Activated CD4-positive, CD25-positive, alpha-beta regulatory T cell treated with anti-CD3 and anti-CD28 coated beads, Interleukin-2, amount 50 U/mL, for 72 hours (primary cell): Measurements from ENCODE around the gene TRAF7.

Source experiments
- DNase-seq: peaks from one replicate; pipeline ENCODE4 v3.0.0; 2021

Gene TRAF7

DNA sequence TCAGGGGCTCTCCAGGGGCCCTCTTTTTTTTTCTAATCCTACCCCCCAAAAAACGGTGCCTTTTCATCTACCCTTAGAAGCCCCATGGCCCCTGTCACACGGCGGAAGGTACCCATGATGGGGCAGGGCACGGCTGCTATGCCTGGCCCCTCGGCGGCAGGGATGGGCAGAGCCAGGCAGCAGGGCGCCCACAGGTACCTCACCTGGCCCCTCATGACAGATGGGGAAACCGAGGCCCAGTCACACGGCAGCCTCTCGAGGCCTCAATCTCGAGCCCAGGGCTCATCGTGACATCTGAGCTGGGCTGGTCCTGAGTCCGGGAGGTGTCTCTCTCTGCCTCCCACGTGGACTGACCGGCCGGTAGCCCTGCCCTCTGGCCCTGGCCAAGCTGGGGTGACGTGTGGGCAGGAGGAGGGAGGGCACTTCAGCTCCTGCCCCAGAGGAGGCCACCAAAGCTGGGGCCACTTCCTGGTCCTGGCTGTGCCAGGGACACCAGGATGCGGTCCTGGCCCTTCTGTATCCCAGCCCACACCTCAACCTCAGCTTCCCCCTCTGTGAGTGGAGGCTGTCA, 11.6 kb downstream of the TRAF7 start:
- DNase-seq = no peak

- no peak for DNase-seq
These were observed 14.5 kb downstream of the TRAF7 start for GRCh38 chr16:2170080-2170479.

GRCh38 chr16:2170587-2171435, 15.2 kb downstream of the TRAF7 start:
- DNase-seq = no peak

- no peak for DNase-seq
These were observed 16.1 kb downstream of the TRAF7 start for GRCh38 chr16:2171601-2172178.

DNA sequence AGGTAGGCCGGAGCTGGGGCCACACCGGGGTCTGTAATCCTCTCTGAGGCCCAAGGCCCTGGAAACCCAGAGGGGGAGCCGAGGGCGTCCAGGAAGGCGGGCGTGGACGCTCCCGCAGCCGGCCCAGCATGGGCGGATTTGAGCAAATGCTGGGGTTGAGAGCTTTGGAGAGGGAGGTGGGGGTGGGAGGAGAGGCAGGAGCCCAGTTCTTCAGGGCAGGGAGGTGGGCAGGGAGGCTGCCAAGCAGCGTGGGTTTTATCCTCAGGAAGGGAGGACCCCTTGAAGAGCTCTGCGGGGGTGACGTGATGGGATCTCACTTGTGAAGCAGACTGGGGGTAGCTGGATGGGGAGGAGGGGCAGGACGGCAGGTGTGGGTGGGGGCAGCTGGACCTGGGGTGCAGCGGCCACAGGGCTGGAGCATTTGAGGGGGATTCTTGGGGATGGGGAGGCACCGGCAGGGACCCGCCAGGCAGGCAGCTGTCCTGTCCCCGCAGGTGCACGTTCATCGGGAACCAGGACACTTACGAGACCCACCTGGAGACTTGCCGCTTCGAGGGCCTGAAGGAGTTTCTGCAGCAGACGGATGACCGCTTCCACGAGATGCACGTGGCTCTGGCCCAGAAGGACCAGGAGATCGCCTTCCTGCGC, 17.2 kb downstream of the TRAF7 start:
- no peak for DNase-seq

DNA sequence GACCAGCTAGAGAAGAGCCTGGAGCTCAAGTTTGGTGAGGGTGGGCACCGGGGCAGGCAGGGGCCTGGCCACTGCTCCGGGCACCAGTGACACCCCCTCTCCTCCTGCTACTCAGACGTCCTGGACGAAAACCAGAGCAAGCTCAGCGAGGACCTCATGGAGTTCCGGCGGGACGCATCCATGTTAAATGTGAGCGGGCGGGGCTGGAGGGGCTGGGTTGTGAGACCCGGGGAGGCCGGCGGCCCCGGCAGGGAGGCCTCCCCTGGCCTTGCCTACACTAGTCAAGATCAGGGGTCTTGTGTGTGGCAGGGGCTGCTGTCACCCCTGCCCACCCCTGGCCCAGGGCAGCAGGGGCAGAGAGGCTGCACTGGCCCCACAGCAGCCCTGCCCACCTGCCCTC, 17.8 kb downstream of the TRAF7 start:
- no peak for DNase-seq

DNA sequence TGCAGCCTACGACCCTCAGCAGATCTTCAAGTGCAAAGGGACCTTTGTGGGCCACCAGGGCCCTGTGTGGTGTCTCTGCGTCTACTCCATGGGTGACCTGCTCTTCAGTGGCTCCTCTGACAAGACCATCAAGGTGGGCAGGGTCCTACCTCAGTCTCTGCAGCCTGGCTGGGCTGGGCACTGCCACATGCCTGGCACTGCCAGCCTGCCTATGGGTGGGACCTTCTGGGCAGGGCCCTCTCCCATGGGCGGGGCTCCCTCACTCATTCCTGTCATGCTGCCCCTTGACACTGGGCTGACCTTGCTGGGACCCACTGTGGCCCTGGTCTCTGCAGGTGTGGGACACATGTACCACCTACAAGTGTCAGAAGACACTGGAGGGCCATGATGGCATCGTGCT, 18.3 kb downstream of the TRAF7 start:
- DNase-seq = no peak

DNA sequence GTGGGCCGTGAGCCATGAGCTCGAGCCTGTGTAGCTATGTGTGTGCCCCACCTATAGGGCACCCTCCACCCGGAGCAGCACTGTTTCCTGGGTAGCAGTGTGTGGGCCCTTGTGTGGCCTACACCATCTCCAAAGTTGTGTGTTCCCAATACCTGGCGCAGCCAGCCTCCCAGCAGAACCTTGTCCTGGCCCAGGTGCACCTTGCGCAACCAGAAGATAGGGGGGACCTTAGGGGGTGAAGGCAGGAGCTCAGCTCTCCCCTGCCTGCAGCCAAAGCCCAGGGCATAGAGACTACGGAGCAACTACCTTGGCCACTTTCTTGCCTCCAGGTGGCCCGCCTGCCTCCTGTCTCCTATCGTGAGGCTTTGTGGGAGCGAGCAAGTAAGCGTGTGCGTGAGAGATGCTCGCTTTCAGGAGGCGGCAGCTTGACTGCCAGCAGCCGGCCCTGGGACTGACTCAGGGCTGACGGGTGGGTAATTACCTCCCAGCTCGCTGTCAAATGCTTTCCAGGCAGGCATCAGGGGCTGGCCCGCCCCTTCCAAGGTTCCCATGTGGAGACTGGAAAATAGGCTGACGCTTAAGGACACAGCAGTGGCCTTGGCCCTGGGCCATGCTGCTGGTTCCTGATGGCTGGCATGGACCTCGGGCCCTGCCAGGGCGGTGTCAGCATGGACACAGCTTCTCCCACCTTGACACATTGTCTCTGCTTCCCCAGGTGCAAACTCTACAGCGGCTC, 19.0 kb downstream of the TRAF7 start:
- no peak for DNase-seq

- no peak for DNase-seq
These were observed 19.9 kb downstream of the TRAF7 start for GRCh38 chr16:2175454-2175853.

DNA sequence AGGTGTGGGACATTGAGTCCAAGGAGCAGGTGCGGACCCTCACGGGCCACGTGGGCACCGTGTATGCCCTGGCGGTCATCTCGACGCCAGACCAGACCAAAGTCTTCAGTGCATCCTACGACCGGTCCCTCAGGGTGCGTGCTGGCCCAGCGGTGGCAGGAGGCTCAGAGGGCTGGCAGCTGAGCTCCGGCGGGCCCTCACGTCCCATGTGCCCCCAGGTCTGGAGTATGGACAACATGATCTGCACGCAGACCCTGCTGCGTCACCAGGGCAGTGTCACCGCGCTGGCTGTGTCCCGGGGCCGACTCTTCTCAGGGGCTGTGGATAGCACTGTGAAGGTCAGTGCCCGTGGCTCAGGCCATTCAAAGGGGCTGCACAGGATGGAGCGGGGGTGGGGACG, 20.5 kb downstream of the TRAF7 start:
- no peak for DNase-seq

- DNase-seq = no peak
These were observed 21.5 kb downstream of the TRAF7 start for GRCh38 chr16:2177101-2177500.

DNA sequence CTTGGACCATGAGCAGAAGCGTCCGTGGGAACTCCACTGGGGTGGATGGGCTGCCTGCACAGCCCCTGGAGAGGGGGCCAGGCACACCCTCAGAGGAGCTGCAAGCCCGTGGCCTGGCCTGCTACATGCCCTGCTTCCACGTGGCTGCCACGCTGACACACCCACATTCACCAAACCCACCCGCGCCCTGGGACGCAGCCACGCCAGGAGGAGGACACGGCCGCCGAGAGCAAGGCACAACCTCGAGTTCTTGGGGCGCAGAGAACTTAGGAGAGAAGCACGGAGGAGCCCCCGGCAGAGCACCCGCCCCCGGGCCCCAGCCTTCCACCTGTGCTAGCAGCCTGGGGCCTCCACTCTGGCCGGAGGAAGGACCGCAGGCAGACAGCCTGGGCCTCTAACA, 22.0 kb downstream of the TRAF7 start:
- DNase-seq = no peak

GRCh38 chr16:2178321-2179106, 22.9 kb downstream of the TRAF7 start:
- DNase-seq = peak; percentile 49

- DNase-seq = no peak
These were observed 23.5 kb downstream of the TRAF7 start for GRCh38 chr16:2179107-2179501.

DNA sequence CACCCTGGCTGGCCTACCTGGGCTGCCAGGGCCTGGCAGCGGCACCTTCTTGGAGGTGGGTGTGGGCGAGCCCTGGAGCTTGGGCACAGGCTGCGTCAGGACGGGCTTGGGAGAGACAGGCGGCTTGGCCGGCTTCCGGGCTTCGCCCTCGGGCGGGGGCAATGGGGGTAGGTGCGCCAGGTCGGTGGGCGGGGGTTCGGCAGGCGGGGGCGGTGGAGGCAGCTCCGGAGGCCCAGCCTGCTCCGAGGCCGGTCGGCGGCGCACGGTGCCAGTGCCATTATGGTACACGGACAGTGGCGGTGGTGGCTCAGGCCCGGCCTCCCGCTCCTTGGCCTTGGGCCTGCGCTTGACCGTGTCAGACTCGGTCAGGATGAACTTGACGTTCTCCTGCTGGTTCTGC, 24.0 kb downstream of the TRAF7 start:
- no peak for DNase-seq

GRCh38 chr16:2180461-2180860, 24.9 kb downstream of the TRAF7 start:
- DNase-seq = no peak

- DNase-seq = no peak
These were observed 25.7 kb downstream of the TRAF7 start for GRCh38 chr16:2180962-2181923.

- DNase-seq = no peak
These were observed 26.4 kb downstream of the TRAF7 start for GRCh38 chr16:2181952-2182351.

DNA sequence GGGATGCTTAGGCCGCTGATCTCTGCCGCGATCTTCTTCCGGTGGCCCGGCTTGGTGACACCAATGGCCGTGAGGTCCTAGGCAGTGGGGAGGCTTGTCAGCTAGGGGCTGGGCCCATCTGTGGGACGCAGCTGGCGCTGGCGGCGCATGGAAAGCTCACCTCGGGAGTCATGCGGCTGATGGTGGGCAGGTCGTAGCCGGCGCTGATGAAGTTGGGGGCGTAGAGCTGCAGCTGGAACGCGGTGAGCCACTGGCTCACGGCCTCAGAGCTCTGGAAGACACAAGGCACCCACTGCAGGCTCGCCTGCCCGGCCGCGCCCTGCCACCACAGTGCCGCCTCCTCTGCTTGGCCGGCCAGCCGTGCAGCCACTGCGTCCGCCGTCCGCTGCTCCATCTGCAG, 28.1 kb downstream of the TRAF7 start:
- DNase-seq = no peak

DNA sequence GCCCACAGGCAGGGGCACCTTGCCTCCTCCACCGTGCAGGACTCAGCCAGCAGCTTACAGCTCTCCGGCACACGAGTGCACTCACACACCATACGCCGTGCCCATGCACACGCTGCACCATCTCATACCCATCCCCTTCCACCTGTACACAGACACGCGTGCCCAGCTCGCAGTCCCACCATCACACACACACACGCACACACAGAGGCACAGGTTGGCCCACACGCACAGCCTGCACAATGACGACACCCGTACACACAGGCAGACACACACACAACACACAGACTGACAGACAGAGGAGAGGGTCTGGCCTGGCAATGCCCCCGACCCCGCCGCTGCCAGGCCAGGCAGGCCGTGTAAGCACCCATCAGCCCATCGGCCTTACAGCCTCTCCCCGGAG, 28.8 kb downstream of the TRAF7 start:
- no peak for DNase-seq

GRCh38 chr16:2184962-2185361, 29.4 kb downstream of the TRAF7 start:
- DNase-seq = no peak
